ENCODE measurements around the gene CFHR4. TPM values are rescaled to one million over a fixed set of nuclear protein-coding genes. Genes with fewer than 3 reads are reported as not detected.

Gene CFHR4
- total and polyA plus RNA-seq, 4 donors, result 30.3 to 124 (median 67.8) TPM

- Histone ChIP-seq H3K4me1 (ENCODE audit: control insufficient read depth in 4 of 4, insufficient read depth in 4 of 4, low read length in 3 of 4) (peaks cover 0 to 12% (median 10%) of the 10 kb centered on the region in 4 donors), H3K27me3 (ENCODE audit: control insufficient read depth in 4 of 4, insufficient read depth in 4 of 4, low read length in 3 of 4) (no peaks in the 10 kb centered on the region), H3K9me3 (ENCODE audit: control insufficient read depth in 4 of 4, low read length in 3 of 4) (no peaks in the 10 kb centered on the region), H3K36me3 (ENCODE audit: control insufficient read depth in 4 of 4, insufficient read depth in 3 of 4, low read depth in 1 of 4, low read length in 3 of 4) (no peaks in the 10 kb centered on the region), H3K4me3 (ENCODE audit: low read depth in 1 of 3, low read length in 3 of 3) (peak overlapping the region in 1 of 3 donors; percentile 67), H3K9ac (ENCODE audit: low read depth in 1 of 2, low read length in 2 of 2) (peak overlapping the region; percentile 70 to 78), H3K27ac (ENCODE audit: low read depth in 1 of 2, low read length in 2 of 2) (peak overlapping the region; percentile 10 to 50)
- WGBS, result 35% methylated on average over 6 of the region's 6 CpGs
- TF ChIP-seq FOXA1 (IDR thresholded peaks at IDR 0.05) (no peak), ATF3 (IDR thresholded peaks at IDR 0.05) (no peak), MAX (IDR thresholded peaks at IDR 0.05) (no peak), RAD21 (IDR thresholded peaks at IDR 0.05) (no peak), TAF1 (conservative IDR thresholded peaks at IDR 0.05) (no peak), YY1 (IDR thresholded peaks at IDR 0.05) (no peak), CTCF (IDR thresholded peaks at IDR 0.05; ENCODE audit: low read depth, low read length, missing input control) (no peak), ZBTB33 (IDR thresholded peaks at IDR 0.05) (no peak), FOXA2 (IDR thresholded peaks at IDR 0.05) (no peak), GABPA (IDR thresholded peaks at IDR 0.05 in 1 of 2, conservative IDR thresholded peaks at IDR 0.05 in 1 of 2) (no peak), EGR1 (IDR thresholded peaks at IDR 0.05; ENCODE audit: low read depth in 2 of 2) (no peak), JUND (IDR thresholded peaks at IDR 0.05) (no peak), NR2F2 (IDR thresholded peaks at IDR 0.05) (no peak), HNF4A (conservative IDR thresholded peaks at IDR 0.05) (no peak), HNF4G (IDR thresholded peaks at IDR 0.05) (no peak), RXRA (IDR thresholded peaks at IDR 0.05) (no peak), REST (IDR thresholded peaks at IDR 0.05) (no peak), SP1 (IDR thresholded peaks at IDR 0.05) (no peak)
- no peak for DNase-seq (ENCODE audit: low spot score)
These were observed 3.4 kb downstream of the CFHR4 start for GRCh38 chr1:196891251-196891650.

Measured in liver (tissue), 9 donors.